Prostate gland (tissue), 2 donors: ENCODE data around the gene KCNIP2. TPM values are rescaled to one million over a fixed set of nuclear protein-coding genes. Genes with fewer than 3 reads are reported as not detected.

Source experiments
- DNase-seq: peaks from one replicate; pipeline ENCODE4 v3.0.0-alpha.2; 2019; ENCODE audit warnings: low spot score
- H3K27ac ChIP-seq, 2 donors: fragments of 200-600 bp; sonication (generic); 2 replicates each; pipeline ENCODE4 v1.5.1; 2017 to 2019
- H3K27me3 ChIP-seq: fragments of 200-600 bp; sonication (generic); replicated peaks from 2 replicates; pipeline ENCODE4 v1.5.1; 2019; ENCODE audit not compliant: insufficient read depth
- H3K36me3 ChIP-seq, 2 donors: fragments of 200-600 bp; sonication (generic); 1 replicate in 1 of 2; 2 replicates in 1 of 2; pipeline versions ENCODE4 v1.5.1 to v1.8.1; 2017 to 2019
- H3K4me1 ChIP-seq: fragments of 200-600 bp; sonication (generic); replicated peaks from 2 replicates; pipeline ENCODE4 v1.5.1; 2019
- H3K4me3 ChIP-seq, 2 donors: fragments of 200-600 bp; sonication (generic); 2 replicates each; pipeline ENCODE4 v1.5.1; 2017 to 2019
- H3K9me3 ChIP-seq: fragments of 200-600 bp; sonication (generic); 2 replicates; pipeline ENCODE4 v1.5.1; 2017
- POLR2A ChIP-seq: fragments of 450-650 bp; IDR thresholded peaks from one replicate; pipeline ENCODE4 v1.6.1; 2016; ENCODE audit warnings: antibody characterized with exemption, mild to moderate bottlenecking
- POLR2AphosphoS5 ChIP-seq: sonication (generic); formaldehyde crosslinking; IDR thresholded peaks from one replicate; pipeline ENCODE4 v1.6.1; 2017; ENCODE audit warnings: antibody characterized with exemption
- WGBS: methylation state at CpG from one replicate; pipeline ENCODE4 v1.1.5; 2018; 5-methylcytosine and 5-hydroxymethylcytosine counted together
- intact Hi-C: fragments of 100-400 bp; cut with DNase I; formaldehyde crosslinking; loops from one replicate; pipeline ENCODE4 v1.14.2; 2022
- total RNA-seq, 2 donors: library from RNA; depleted of rRNA; stranded (reverse); fragments of >200 nt; gene quantifications; one replicate each; pipeline ENCODE4 v1.1.0, GENCODE V29; 2016
- TF ChIP-seq, protein P1 (sequence below), 4 experiments: fragments of 200-600 bp in 2 of 4; fragments of 450-650 bp in 2 of 4; sonication (generic) in 2 of 4; IDR thresholded peaks; 1 replicate in 3 of 4; 2 replicates in 1 of 4; pipeline ENCODE4 v1.5.1; 2016 to 2019; ENCODE audit warnings: antibody characterized with exemption in 4 of 4, mild to moderate bottlenecking in 2 of 4, moderate library complexity in 2 of 4

Gene KCNIP2
- total RNA-seq, 2 donors from 2014 or later: 2.6 to 3.0 TPM

GRCh38 chr10:101834341-101834740 lies 9.3 kb downstream of the KCNIP2 start:
- no peaks in the 10 kb centered on the region for H3K36me3 ChIP-seq
- no peaks in the 10 kb centered on the region for H3K4me1 ChIP-seq
- no peaks in the 10 kb centered on the region for H3K27me3 ChIP-seq
- intact Hi-C loops: no loop called here
- H3K9me3 ChIP-seq: no peaks in the 10 kb centered on the region
- WGBS: 79% methylated on average over 8 of the region's 8 CpGs
- TF ChIP-seq POLR2AphosphoS5: no peak
- TF ChIP-seq POLR2A: no peak
- TF ChIP-seq, protein P1, sequence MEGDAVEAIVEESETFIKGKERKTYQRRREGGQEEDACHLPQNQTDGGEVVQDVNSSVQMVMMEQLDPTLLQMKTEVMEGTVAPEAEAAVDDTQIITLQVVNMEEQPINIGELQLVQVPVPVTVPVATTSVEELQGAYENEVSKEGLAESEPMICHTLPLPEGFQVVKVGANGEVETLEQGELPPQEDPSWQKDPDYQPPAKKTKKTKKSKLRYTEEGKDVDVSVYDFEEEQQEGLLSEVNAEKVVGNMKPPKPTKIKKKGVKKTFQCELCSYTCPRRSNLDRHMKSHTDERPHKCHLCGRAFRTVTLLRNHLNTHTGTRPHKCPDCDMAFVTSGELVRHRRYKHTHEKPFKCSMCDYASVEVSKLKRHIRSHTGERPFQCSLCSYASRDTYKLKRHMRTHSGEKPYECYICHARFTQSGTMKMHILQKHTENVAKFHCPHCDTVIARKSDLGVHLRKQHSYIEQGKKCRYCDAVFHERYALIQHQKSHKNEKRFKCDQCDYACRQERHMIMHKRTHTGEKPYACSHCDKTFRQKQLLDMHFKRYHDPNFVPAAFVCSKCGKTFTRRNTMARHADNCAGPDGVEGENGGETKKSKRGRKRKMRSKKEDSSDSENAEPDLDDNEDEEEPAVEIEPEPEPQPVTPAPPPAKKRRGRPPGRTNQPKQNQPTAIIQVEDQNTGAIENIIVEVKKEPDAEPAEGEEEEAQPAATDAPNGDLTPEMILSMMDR (IDR thresholded peaks at IDR 0.05): no peak
- no peak overlapping the region for H3K27ac ChIP-seq
- no peak for DNase-seq
- no peak overlapping the region for H3K4me3 ChIP-seq

DNA sequence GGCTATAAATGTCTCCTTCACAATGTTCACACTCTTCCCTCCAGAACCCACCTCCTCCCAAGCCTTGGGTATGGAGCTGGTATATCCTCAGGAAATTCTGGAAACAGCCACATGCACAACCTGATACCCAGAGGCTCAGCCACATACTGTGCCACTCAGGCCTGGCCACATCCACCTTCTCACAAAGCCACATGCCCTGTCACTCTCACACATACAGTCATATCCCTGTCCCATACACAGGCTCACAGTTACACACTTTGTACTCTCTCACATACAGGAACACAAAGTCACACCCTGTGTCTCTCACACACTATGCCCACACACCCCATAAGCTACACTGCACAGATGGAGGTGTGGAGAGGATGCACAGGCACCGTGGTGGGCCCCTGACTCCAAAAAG lies 10.1 kb downstream of the KCNIP2 start:
- Histone ChIP-seq H3K4me3 (no peak overlapping the region), H3K27ac (no peak overlapping the region), H3K36me3 (no peaks in the 10 kb centered on the region), H3K4me1 (no peaks in the 10 kb centered on the region), H3K9me3 (no peaks in the 10 kb centered on the region), H3K27me3 (no peaks in the 10 kb centered on the region)
- intact Hi-C loops: no loop called here
- WGBS: 79% methylated on average over 1 of the region's 1 CpG
- no peak for TF ChIP-seq POLR2A
- no peak for DNase-seq

GRCh38 chr10:101832325-101832771 lies 11.3 kb downstream of the KCNIP2 start:
- no peaks in the 10 kb centered on the region for H3K27me3 ChIP-seq
- no peak overlapping the region for H3K27ac ChIP-seq
- 33% methylated on average over 4 of the region's 4 CpGs for WGBS
- H3K36me3 ChIP-seq: no peaks in the 10 kb centered on the region
- no peaks in the 10 kb centered on the region for H3K9me3 ChIP-seq
- intact Hi-C loops: no loop called here
- no peak for DNase-seq
- H3K4me1 ChIP-seq: no peaks in the 10 kb centered on the region
- TF ChIP-seq, protein P1 (IDR thresholded peaks at IDR 0.05): no peak
- TF ChIP-seq POLR2A: no peak
- no peak for TF ChIP-seq POLR2AphosphoS5
- no peak overlapping the region for H3K4me3 ChIP-seq

DNA sequence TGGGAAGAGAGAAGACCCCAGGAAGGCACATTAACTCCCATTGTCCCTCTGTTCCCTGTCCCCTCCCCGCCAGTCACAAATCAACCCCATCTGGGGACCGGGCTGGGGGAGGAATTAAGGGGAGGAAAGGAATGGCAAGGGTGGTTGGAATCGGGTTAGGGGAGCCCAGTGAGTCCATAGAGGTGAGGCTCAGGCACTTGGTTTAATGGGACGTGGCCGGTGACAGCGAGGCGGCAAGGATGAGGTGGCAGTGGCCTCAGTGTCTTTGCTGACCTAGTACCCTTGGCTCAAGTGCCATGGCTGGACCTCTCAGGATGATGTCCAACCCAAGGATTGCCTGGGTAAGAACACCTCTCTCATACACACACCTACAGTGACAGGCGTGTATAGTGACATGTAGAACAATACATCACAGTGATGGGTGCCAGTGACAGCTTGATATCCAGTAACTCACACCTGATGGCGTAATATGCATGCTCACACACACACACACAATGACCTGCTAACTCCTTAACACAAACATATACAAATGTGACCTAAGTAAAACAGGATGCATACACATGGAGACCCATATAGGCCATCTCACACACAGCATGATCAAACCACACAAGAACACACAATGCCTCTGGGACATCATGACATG lies 12.3 kb downstream of the KCNIP2 start:
- peak overlapping the region; percentile 27 to 42 for H3K4me3 ChIP-seq
- DNase-seq: no peak
- no peaks in the 10 kb centered on the region for H3K9me3 ChIP-seq
- WGBS: 35% methylated on average over 9 of the region's 9 CpGs
- H3K4me1 ChIP-seq: no peaks in the 10 kb centered on the region
- intact Hi-C loops: no loop called here
- H3K36me3 ChIP-seq: no peaks in the 10 kb centered on the region
- no peaks in the 10 kb centered on the region for H3K27me3 ChIP-seq
- H3K27ac ChIP-seq: peak overlapping the region; percentile 61 to 64
- no peak for TF ChIP-seq POLR2AphosphoS5
- TF ChIP-seq POLR2A: no peak
- TF ChIP-seq, protein P1 (IDR thresholded peaks at IDR 0.05): no peak

GRCh38 chr10:101830322-101831168 lies 13.1 kb downstream of the KCNIP2 start:
- H3K27ac ChIP-seq: peak overlapping the region; percentile 61 to 64
- no peaks in the 10 kb centered on the region for H3K9me3 ChIP-seq
- H3K27me3 ChIP-seq: no peaks in the 10 kb centered on the region
- DNase-seq: peak; percentile 85
- intact Hi-C loops: no loop called here
- WGBS: 1% methylated on average over 54 of the region's 56 CpGs
- peak; percentile 72 for TF ChIP-seq POLR2AphosphoS5
- TF ChIP-seq, protein P1 (IDR thresholded peaks at IDR 0.05): no peak
- H3K36me3 ChIP-seq: no peaks in the 10 kb centered on the region
- H3K4me3 ChIP-seq: peak overlapping the region; percentile 27 to 42
- H3K4me1 ChIP-seq: no peaks in the 10 kb centered on the region
